GM12872 (cell line): Measurements from ENCODE around the gene GTF2IRD1.

Source experiments
- CTCF ChIP-seq: IDR thresholded peaks from 3 replicates; pipeline ENCODE4 v1.5.1; 2011; ENCODE audit warnings: low read depth, mild to moderate bottlenecking, low read length, moderate library complexity; ENCODE audit not compliant: insufficient read depth

The GTF2IRD1 gene

DNA sequence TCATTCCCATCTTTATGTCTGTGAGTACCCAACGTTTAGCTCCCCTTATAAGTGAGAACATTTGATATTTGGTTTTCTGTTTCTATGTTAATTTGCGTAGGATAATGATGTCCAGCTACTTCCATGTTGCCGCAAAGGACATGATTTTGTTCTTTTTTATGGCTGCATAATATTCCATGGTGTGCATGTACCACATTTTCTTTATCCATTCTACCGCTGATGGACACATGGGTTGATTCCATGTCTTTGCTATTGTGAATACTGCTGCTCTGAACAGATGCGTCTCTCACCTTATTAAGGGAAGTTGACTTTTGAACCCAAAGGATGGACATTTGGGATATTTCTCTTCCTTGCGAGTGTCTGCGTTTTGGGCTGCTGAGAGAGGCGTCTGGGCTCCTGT is 50.2 kb downstream of the GTF2IRD1 start:
- TF ChIP-seq CTCF = no peak

DNA sequence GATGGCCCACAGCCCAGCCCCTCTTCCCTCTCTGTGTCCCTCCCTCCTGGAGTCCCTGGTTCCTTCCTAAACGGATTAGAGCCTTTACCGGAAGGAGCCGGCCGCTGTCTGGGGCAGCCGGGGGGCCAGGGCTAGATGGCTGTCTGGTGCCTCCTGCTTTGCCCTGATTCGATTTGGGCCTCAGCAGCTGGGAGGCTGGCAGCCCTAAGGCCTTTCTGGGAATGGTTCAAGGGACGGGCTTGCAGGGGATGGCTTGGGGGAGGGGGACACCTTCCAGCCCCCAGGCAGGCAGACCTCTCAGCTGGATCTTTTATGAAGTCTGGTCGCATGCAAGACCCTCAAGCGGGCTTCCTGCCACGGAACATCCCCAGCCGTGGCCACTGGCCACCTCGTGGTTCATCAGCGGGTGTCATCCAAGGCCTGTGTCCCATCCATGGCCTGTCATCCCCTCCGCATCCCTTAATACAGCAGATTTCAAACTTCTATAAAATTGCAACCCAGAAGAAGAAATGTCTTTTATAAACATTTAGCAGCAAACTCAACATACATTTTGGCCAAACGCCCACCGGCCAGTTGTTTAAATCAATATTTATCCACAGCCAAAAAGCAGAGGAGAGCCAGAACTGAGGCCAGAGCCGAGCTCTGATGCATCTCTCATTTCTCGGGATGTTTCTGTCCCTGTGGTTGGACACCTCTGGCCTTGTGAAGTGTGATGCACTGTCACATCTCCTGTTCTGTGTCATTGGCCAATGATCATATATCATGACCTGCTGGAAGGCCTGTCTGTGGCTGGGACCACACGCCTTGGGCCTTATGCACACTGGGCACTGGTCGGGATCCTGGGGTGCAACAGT is 52.0 kb downstream of the GTF2IRD1 start:
- TF ChIP-seq CTCF = no peak

DNA sequence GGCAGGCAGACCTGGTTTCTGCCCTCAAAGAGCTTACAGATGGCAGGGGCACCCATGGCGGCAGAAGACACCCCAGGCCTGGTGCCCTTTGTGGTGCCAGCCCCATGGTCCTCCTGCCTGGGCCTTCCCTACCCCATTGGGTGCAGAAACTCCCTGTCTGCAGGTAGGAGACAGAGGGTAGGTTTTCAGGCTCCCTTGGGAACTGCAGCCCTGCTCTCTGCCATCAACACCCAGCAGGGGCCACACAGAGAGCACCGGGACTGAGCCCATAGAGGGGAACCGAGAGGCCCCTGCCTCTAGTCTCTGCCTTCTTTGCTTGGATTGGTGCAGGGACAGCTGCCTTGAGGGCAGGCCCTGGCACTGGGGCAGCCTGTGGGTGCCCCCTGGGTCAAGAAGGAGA is 52.6 kb downstream of the GTF2IRD1 start:
- TF ChIP-seq CTCF = no peak

- no peak for TF ChIP-seq CTCF
Observed at GRCh38 chr7:74507538-74508319, 54.0 kb downstream of the GTF2IRD1 start.

GRCh38 chr7:74511345-74511744 is 57.6 kb downstream of the GTF2IRD1 start:
- no peak for TF ChIP-seq CTCF

GRCh38 chr7:74512762-74513161 is 59.1 kb downstream of the GTF2IRD1 start:
- no peak for TF ChIP-seq CTCF

GRCh38 chr7:74514131-74514591 is 60.5 kb downstream of the GTF2IRD1 start:
- no peak for TF ChIP-seq CTCF
